GM21423 (cell line): ENCODE results near the gene DCAF17.
A peak's percentile ranks its signal among the peaks of the same experiment; 100 is the strongest.
"Not testable (repeated sequence)": the region's sequence is repeated elsewhere in the genome, so short reads cannot be mapped to it uniquely, and the experiment has no call there.

Experiments
- ATAC-seq: cut with Tn5 transposase; IDR thresholded peaks from one replicate; pipeline ENCODE4 v1.9.1; 2021; ENCODE audit warnings: mild to moderate bottlenecking, moderate library complexity; ENCODE audit not compliant: unreplicated experiment

The DCAF17 gene

DNA sequence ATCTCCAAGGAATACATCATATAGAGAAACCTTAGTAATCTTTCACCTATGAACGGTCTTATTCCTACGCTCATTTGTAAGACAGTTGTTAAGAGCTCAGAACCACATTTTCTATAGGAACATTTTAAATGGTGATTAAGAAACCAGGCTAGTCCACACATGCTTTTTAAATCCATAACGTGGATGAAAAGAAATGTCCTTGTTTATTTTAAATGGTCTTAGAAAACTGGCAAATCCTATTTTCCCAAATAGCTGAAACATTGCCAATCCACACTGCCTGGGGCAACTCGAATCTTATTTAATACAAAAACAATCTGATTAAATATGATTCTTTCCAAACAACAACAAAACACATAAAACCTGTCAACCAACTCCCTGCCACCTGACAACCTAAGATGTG lies 23.9 kb upstream of the DCAF17 start:
- ATAC-seq, result no peak

- no peak for ATAC-seq
Measured at GRCh38 chr2:171410624-171411023, 23.4 kb upstream of the DCAF17 start.

- ATAC-seq, result no peak
Measured at GRCh38 chr2:171411214-171411613, 22.8 kb upstream of the DCAF17 start.

GRCh38 chr2:171411791-171412483 lies 22.1 kb upstream of the DCAF17 start:
- ATAC-seq, result no peak

DNA sequence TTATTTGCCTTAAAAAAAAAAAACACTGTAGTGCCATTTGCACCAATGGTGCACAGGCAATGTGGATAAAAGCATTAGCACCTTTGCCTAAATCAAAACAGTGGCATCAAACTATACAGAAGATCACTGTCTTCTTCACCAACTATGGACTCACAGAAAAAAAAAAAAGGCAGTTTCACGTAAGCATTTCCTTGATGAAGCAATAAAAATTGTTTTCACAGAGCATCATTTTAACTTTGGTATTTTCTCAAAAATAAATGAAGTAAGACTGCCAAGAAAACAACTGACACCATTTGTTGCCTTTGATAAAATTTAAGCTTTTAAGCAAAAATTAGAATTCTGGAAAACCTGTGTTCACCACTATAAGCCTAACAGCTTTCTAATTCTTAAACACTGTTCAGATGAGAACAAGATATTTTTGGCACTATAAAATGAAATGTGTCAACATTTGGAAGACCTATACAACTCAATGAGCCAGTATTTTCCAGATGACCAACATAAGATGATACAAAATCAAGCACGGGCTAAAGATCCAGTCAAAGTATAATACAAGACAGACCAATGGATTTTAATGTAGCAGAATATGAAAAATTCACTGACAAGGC lies 21.4 kb upstream of the DCAF17 start:
- ATAC-seq, result no peak

GRCh38 chr2:171414645-171415044 lies 19.4 kb upstream of the DCAF17 start:
- not testable (repeated sequence) for ATAC-seq

- peak; percentile 90 for ATAC-seq
Measured at GRCh38 chr2:171416009-171416926, 17.8 kb upstream of the DCAF17 start.

DNA sequence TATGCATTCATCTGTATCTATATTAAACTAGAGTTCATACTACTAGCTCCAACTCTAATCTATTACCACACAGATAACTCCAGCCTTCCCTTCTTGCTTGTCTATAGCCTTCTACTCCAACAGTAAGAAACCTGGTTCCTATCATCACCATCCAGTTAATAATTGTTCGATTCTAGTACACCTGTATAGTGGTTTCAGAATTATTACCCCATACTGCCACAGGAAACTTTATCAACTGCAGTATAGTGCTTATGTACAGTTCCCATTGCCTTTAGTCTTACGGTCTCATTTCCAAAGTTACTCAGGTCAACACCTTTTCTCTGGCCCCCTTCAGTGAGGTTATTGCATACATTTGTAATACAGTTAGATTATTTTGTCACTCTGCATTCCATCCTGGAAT lies 14.7 kb upstream of the DCAF17 start:
- ATAC-seq, result peak; percentile 38

- no peak for ATAC-seq
Measured at GRCh38 chr2:171420728-171421563, 13.1 kb upstream of the DCAF17 start.

DNA sequence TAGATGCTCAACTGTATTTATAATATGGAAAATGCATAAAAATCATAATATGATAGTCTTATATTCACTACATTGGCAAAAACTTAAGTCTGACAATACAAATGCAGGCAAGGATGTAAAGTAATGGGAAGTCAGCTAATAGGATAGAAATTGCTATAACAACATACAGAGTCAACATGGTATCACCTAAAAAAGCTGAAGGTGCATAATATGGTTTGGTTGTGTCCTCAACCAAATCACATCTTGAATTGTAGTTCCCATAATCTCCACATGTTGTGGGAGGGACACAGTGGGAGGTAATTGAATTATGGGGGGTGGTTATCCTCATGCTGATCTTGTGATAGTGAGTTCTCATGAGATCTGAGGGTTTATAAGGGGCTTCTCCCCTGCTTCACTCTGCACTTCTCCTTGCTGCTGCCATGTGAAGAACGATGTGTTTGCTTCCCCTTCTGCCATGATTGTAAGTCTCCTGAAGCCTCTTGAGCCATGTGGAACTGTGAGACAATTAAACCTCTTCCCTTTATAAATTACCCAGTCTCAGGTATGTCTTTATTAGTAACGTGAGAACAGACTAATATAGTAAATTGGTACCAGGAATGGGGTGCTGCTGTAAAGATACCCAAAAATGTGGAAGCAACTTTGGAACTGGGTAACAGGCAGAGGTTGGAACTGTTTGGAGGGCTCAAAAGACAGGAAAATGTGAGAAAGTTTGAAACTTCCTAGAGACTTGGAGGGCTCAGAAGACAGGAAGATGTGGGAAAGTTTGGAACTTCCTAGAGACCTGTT lies 11.1 kb upstream of the DCAF17 start:
- not testable (repeated sequence) for ATAC-seq

- no peak for ATAC-seq
Measured at GRCh38 chr2:171430516-171431410, 3.3 kb upstream of the DCAF17 start.

DNA sequence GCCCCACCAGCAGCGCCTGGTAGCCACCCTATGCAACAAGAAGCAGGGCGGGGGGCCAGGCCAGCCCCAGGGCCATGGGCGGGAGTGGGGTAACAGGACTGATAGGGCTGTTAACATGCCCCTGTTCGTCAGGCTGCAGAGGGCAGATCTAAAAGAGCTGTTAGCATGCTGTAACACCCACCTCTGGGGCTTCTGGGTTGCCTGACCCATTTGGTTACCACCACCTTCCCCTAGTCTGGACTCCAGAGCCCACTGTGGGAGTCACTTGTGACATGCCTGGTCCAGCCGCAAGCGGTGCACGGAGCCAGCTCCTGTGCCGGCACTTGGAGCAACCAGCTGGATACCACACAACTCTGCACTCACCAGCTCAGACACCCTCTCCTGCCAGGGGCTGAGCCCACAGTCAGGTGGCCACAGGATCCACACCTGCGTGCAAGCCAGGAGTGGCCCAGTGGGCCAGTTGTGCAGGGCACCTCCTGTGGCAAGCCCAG lies 2.3 kb upstream of the DCAF17 start:
- ATAC-seq, result no peak

DNA sequence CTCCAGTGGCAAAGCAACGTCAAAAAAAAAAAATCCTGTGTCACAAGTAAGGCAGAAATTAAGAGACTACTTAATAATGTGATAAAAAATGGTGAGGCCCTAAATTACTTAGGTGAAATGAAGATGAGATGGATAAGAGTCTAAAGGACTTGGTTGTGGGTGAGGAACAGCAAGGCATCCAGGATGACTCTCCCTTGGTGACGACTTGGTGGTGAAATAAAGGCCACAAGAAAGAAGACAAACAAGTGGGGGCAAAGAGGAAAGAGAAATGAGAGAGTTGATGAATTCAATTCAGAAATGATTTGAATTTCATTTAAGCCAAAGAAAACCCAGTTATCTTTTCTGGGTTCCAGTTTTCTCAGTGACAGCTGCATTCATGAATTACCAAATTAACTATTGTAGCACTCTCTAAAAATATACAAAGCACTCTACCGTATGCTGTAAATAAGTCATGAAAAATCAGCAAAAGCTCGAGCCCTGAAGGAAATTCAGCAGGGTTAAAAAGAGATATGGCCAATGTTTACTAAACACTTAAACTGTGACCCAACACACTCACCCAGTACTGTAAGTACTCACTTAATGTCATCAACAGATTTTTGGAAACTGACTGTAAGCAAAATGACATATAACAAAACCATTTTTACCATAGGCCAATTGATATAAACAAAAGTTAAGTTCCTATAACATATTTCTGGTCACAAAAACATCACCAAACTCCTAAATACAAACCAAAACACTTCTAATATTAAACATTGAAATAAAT lies 1.6 kb upstream of the DCAF17 start:
- no peak for ATAC-seq

- no peak for ATAC-seq
Measured at GRCh38 chr2:171432969-171433762, 860 bp upstream of the DCAF17 start.

DNA sequence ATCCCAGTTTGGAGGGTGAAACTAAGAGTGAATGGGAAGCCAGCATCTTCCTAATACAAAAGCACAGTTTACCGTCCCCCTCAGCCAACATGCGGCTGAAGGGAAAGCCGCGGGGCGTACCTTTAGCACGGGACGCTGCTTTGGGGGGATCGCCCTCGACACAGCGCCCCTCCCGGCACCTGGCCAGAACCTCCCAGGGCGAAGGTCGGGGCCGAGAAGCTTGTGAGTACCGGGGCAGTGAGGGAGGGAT lies 338 bp upstream of the DCAF17 start, which contains the start of gene METTL8:
METTL8 (minus strand) TSS at position 228 of the 250 bp plus-strand sequence. CDS start 41,805 bp downstream, outside the sequence.
- no peak for ATAC-seq

GRCh38 chr2:171436307-171436706 lies 2.3 kb downstream of the DCAF17 start:
- ATAC-seq, result no peak

- no peak for ATAC-seq
Measured at GRCh38 chr2:171441470-171441869, 7.4 kb downstream of the DCAF17 start.
